T1000 (cell line): ENCODE data around the gene SSTR3.

Experiments used
- DNase-seq: peaks from one replicate; lab custom pipeline; 2025; ENCODE audit warnings: mixed read lengths; lab: John Stamatoyannopoulos, UW

The SSTR3 gene

DNA sequence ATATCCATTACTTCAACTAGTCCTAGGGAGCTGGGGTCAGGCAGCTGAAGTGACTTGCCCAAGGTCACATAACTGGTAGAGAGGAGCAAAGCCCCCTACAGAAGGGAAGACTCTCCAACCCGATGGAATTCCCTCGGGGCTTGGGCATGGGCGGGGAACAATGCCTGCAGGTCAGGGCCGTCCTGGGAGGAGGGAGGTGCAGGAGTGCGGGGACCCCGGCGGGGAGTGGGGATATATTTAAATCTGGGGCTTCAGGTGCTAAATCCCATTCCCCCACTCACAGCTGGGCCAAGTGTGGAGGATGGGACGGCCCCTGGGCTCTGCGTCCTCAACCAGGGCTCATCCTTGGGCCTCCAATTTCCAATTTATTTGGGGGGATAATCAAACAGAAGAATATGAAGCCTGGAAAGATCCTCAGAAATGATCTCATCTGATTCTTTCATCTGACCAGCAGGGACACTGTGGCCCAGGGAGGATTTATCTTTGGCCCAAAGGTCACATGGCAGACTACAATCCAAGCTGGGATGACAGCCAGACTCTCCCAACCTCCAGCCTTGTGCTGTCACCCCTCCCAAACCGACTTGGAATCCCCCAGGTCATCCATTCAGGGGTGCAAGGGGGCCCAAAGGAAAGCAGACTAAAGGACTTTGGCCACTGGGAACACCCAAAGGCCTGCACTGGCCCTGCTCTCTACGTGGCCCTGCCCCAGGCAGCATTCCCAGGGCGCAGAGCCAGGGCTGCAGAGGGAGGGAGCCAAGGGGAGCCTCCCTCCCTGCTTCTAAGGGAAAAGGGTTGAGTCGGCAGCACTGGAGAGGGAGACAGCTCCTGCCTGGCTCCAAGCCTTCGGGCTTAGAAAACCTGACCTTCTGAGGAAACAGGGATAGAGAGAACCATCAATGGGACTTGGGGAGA is 15.5 kb downstream of the SSTR3 start:
- DNase-seq = peak; percentile 54

DNA sequence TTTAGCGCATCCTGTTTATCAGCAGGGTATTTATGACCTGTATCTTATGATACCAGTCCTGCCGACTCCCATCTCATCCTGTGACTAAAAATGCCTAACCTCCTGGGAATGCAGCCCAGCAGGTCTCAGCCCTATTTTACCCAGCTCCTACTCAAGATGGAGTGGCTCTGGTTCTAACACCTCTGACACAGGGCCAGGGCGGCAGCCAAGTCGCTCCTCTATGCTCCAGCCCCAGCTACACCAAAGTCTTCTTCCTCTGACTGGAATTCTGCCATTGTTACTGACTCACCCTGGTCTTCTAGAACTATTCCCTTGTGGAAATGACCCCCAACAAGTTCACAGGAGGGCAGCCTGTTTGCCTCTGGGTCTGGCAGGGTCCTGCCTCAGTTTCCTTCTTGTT is 16.4 kb downstream of the SSTR3 start:
- no peak for DNase-seq

GRCh38 chr22:37194750-37195149 is 17.5 kb downstream of the SSTR3 start:
- no peak for DNase-seq

DNA sequence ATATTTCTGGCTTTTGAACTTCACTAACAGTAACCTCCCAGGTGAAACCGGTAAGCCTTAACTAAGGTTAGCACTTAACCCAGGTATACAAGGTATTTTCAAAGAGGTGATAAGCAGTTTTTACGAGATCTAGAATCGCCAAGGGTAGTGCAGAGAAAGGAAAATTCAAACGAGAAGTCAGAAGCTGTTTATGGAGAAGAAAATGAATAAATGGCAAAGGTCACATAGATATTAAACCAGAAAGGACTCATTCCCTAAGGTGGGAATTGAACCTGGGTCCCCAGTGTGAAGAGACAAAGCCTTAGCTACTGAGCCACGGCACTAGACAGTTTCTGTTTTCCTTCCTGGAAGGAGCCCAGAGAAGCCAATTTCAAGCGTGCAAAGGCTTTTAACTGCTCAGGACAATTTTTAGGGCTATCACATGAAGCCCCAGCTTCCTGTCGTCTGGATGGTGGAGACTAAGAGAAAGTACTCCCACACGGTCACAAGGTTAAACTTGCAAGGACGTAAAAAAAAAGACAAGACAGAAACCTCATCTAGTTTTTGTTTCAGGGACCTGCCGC is 18.6 kb downstream of the SSTR3 start:
- DNase-seq = no peak

GRCh38 chr22:37192741-37193140 is 19.5 kb downstream of the SSTR3 start:
- DNase-seq = no peak

- DNase-seq = no peak
Measured at GRCh38 chr22:37192204-37192603, 20.1 kb downstream of the SSTR3 start.

DNA sequence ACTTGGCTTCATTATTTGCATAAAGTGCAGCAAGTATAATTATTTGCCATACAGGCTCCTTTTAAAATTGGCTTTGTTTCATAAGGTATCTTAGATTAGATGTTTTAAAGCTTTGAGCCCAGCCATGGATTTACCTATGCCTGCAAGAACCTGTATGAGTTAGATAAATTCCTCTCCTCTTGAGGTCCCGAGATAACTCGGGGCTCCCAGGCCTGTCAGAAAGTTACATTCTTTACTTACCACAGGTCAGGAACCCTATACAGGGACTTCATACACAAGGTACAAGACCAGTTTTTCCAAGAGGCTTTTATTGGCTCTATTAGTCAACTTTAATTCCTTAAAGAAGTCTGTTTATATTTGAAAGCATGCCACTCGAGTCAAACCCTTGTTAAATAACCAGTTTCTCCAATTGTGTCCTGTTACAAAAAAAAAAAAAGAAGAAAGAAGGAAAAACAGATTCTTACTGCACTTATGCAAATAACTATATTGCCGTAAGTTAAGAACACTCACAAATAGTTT is 22.0 kb downstream of the SSTR3 start:
- DNase-seq = no peak

DNA sequence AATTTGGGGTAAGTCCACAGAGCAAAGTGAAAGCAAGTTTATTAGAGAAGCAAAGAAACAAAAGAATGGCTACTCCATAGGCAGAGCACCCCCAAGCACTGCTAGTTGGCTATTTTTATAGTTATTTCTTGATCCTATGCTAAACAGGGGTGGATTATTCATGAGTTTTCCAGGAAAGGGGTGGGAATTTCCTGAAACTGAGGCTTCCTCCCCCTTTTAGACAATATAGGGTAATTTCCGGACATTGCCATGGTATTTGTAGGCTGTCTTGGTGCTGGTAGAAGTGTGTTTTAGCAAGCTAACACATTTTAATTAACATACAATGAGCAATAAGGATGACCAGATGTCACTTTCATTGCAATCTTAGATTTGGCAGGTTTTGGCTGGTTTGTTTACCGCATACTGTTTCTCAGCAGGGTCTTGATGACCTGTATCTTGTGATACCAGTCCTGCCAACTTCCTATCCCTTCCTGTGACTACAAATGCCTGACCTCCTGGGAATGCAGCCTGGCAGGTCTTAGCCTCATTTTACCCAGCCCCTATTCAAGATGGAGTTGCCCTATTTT is 23.3 kb downstream of the SSTR3 start:
- no peak for DNase-seq

GRCh38 chr22:37187891-37188761 is 24.2 kb downstream of the SSTR3 start, which contains the start of gene C1QTNF6:
TSS of gene C1QTNF6 (minus strand) at chr22:37188247. CDS start at chr22:37188213, 34 bp downstream.
- no peak for DNase-seq

- no peak for DNase-seq
Measured at GRCh38 chr22:37187552-37187890, 24.8 kb downstream of the SSTR3 start.

- no peak for DNase-seq
Measured at GRCh38 chr22:37186997-37187522, 25.2 kb downstream of the SSTR3 start.

DNA sequence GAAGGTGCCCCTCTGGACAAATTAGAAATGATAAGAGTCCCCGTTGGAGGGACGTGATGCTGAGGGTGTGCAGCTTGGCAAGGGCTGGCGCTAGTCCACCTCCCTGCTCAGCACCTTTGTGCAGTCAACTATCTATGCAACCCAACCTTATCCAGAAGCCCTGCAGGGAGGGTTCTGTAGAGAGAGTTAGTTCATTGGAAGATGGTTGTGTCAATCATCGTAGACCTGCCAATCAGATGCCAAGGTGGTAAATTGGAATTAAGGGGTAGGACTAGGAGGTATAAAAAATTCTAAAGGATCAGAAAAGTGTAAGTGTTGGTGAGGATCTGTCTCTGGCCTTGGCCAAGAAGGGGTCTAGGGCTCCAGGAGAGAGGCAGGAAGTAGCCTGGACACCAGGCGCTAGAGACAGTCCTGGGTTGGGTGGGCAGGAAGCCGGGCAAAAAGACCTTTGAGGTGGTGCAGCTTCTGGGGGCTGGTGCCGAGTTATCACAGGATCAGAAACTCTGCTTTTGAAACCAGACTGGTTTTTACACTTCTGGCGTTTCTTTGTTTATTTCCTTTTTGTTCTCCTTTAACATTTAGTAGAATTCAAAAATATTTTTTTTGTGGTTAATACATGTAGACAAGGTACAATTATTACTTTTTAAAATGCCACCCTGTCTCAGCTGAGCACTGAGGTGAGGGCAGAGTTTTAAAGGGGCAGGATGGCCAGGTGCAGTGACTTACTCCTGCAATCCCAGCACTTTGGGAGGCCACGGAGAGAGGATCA is 25.9 kb downstream of the SSTR3 start:
- DNase-seq = no peak

DNA sequence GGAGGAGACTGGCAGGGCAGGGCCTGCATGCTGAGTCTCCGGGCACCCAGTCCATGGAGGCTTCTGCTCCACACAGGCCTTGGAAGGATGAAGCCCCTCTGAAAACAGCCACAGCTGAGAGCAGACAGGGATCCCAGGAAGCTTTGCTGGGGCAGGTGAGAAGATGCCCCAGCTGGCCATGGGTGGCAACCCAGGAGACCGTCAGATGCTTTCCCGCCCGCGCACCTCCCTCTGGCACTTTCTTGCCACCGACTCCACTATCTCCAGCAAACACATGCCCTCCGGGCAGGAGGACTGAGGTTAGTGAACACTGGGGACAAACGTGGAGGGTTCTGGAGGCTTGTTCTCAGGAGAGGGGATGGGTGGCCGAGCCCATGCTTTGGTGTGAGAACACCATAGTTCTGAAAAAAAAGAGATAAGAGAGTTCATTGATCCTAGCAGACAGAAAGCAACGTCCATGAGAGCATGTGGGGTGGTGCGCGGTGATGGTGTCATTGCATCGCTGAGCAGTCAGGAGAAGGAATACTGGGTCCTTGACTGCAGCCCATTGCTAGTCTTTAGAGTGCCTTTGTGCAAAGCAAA is 26.5 kb downstream of the SSTR3 start:
- no peak for DNase-seq

- no peak for DNase-seq
Measured at GRCh38 chr22:37184816-37185541, 27.3 kb downstream of the SSTR3 start.

DNA sequence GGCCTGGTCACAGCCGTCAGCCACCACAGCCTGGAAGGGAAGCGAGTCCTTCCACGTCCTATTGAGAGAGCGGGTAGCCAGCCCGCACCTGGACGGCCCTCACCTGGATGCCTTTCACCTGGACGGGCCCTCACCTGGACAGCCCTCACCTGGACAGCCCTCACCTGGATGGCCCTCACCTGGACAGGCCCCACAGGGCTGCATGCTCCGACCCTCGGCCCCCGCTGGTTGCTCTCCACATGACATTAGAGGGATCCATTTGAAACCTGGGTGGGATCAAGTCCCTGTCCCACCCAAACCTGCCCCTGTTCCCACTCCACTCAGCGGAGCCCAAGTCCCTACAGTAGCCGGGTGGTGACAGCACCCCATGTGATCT is 27.9 kb downstream of the SSTR3 start:
- no peak for DNase-seq

GRCh38 chr22:37183432-37184379 is 28.6 kb downstream of the SSTR3 start:
- DNase-seq = no peak

- DNase-seq = no peak
Measured at GRCh38 chr22:37182949-37183245, 29.4 kb downstream of the SSTR3 start.

DNA sequence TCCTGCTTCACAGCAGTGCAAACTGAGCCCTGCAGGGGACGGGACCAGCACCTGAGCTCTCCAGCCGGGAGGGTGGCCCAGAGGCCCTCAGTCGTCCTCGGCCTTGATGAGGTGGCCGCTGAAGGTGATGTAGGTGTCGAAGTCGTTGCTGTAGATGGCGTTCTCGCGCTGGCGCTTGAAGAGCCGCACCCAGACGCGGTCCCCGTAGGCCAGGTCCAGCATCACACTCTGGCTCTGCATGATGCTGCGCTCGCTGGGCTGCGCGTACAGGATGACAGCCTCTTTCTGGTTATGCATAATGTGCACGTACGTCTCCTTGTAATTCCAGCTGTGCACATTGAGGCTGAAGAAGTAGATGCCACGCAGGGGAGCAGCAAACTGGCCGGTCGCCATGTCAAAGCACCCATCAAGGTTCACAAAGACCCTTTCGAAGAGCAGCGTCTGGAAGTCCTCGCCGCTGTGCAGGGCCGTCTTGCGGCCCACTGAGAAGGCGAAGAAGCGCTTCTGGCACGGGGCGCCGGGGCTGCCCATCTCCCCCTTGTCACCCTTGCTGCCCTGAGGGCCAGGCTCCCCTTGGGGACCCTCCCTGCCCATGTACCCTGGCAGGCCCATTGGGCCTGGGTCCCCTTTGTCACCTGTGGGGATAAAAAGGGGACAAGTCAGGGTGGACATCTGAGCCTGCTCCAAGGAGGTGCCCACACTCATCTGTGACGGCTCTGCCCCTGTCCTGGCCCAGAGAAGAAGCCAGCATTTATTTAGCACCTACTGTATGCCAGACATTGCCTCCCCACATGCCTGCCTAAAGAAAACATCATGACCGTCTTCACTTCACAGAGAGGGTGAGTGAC is 30.0 kb downstream of the SSTR3 start:
- no peak for DNase-seq
